GM12878 (cell line): ENCODE results near the gene NOP10. TPM values are rescaled to one million over a fixed set of nuclear protein-coding genes. Genes with fewer than 3 reads are reported as not detected.

ENCODE experiments used
- ATAC-seq: fragments of 200-7000 bp; cut with Tn5 transposase; 3 replicates; pipeline ENCODE4 v1.9.1; 2020; ENCODE audit warnings: mild to moderate bottlenecking, moderate library complexity
- Bru-seq: library from RNA; stranded (reverse); fragments of 400-500 nt; gene quantifications from one replicate; lab custom pipeline; 2021; lab: Mats Ljungman, UMichigan
- BruChase-seq, 2 experiments: library from RNA; stranded (reverse); fragments of 400-500 nt; gene quantifications; one replicate each; lab custom pipeline; 2021; lab: Mats Ljungman, UMichigan
- BruUV-seq: library from RNA; stranded (reverse); fragments of 400-500 nt; replicated peaks from 2 replicates; lab custom pipeline; 2021; lab: Mats Ljungman, UMichigan
- CTCF ChIA-PET: fragments of 300-600 bp; sonication (Branson Sonifier 250); formaldehyde crosslinking; extraction: SDS; loops from one replicate; lab custom pipeline; 2021; ENCODE audit warnings: inconsistent platforms; lab: Yijun Ruan, JAX
- POLR2A ChIA-PET: fragments of 350-600 bp; formaldehyde crosslinking; extraction: SDS; loops from one replicate; lab custom pipeline; 2021; ENCODE audit warnings: inconsistent platforms; lab: Charles Lee
- RAD21 ChIA-PET: fragments of 300-600 bp; sonication (Branson Sonifier 250); formaldehyde crosslinking; loops from one replicate; lab custom pipeline; 2023; ENCODE audit warnings: antibody characterized with exemption; ENCODE audit not compliant: unreplicated experiment; lab: Charles Lee
- SMC1A ChIA-PET: fragments of 300-600 bp; sonication (Branson Sonifier 250); formaldehyde crosslinking; loops from one replicate; lab custom pipeline; 2023; ENCODE audit not compliant: unreplicated experiment, uncharacterized antibody; lab: Charles Lee
- DNase-seq: peaks from one replicate; pipeline ENCODE4 v3.0.0-alpha.2; 2011; ENCODE audit warnings: low read depth, low spot score
- FAIRE-seq: peaks from 3 replicates; lab custom pipeline; 2011; peaks lifted over from hg19 to GRCh38; lab: Jason Lieb, UNC
- H2AFZ ChIP-seq: 2 replicates; pipeline ENCODE4 v1.6.0; 2011; ENCODE audit warnings: low read depth, low read length, control low read depth; ENCODE audit not compliant: control insufficient read depth
- H3K27ac ChIP-seq: 2 replicates; pipeline ENCODE4 v1.5.1; 2011; ENCODE audit warnings: control low read depth; ENCODE audit not compliant: control insufficient read depth, insufficient read depth
- H3K27me3 ChIP-seq, 2 experiments: replicated peaks in 1 of 2; 2 replicates each; pipeline versions ENCODE4 v1.6.0 to v1.6.1; 2011; ENCODE audit warnings: low read length in 1 of 2; ENCODE audit not compliant: control insufficient read depth in 2 of 2, insufficient read depth in 2 of 2
- H3K36me3 ChIP-seq, 2 experiments: 2 replicates each; pipeline ENCODE4 v1.5.1; 2011; ENCODE audit warnings: low read length in 1 of 2; ENCODE audit not compliant: control insufficient read depth in 2 of 2, insufficient read depth in 2 of 2
- H3K4me1 ChIP-seq: 2 replicates; pipeline ENCODE4 v1.6.1; 2011; ENCODE audit warnings: mild to moderate bottlenecking, low read length, moderate library complexity, mixed read lengths; ENCODE audit not compliant: control insufficient read depth, insufficient read depth
- H3K4me2 ChIP-seq: 2 replicates; pipeline ENCODE4 v1.6.0; 2011; ENCODE audit warnings: control low read depth; ENCODE audit not compliant: control insufficient read depth, insufficient read depth
- H3K4me3 ChIP-seq: fragments of 200-600 bp; sonication (generic); 2 replicates; pipeline ENCODE4 v1.5.1; 2016
- H3K79me2 ChIP-seq: 2 replicates; pipeline ENCODE4 v1.6.0; 2011; ENCODE audit warnings: low read length; ENCODE audit not compliant: control insufficient read depth, insufficient read depth
- H3K9ac ChIP-seq: 2 replicates; pipeline ENCODE4 v1.8.0; 2011; ENCODE audit warnings: low read length, control low read depth, mixed read lengths; ENCODE audit not compliant: control insufficient read depth, insufficient read depth
- H3K9me3 ChIP-seq: replicated peaks from 3 replicates; pipeline ENCODE4 v1.5.1; 2011; ENCODE audit warnings: mild to moderate bottlenecking, low read length; ENCODE audit not compliant: control insufficient read depth, insufficient read depth
- H4K20me1 ChIP-seq: 2 replicates; pipeline ENCODE4 v1.6.0; 2011; ENCODE audit not compliant: control insufficient read depth, insufficient read depth
- BCLAF1 ChIP-seq: fragments of 450-650 bp; IDR thresholded peaks from 2 replicates; pipeline ENCODE4 v1.6.1; 2017; ENCODE audit warnings: antibody characterized with exemption, mild to moderate bottlenecking, moderate library complexity
- CHD4 ChIP-seq: fragments of 200-600 bp; sonication (generic); IDR thresholded peaks from 2 replicates; pipeline ENCODE4 v1.6.1; 2016; ENCODE audit warnings: mild to moderate bottlenecking
- IKZF1 ChIP-seq: fragments of 450-650 bp; conservative IDR thresholded peaks from 2 replicates; pipeline ENCODE4 v1.6.1; 2017; ENCODE audit warnings: antibody characterized with exemption, mild to moderate bottlenecking
- MEF2B ChIP-seq: fragments of 450-650 bp; IDR thresholded peaks from 2 replicates; pipeline ENCODE4 v1.6.1; 2018; ENCODE audit warnings: mild to moderate bottlenecking, moderate library complexity; ENCODE audit not compliant: partially characterized antibody, poor library complexity, severe bottlenecking
- RAD21 ChIP-seq: IDR thresholded peaks from 2 replicates; pipeline ENCODE4 v1.6.1; 2011; ENCODE audit warnings: mild to moderate bottlenecking, low read depth, low read length, moderate library complexity; ENCODE audit not compliant: insufficient read depth
- STAT3 ChIP-seq: IDR thresholded peaks from 2 replicates; pipeline ENCODE4 v1.6.1; 2011; ENCODE audit warnings: low read depth, low read length, improper control_type of control experiment
- ZBED1 ChIP-seq: IDR thresholded peaks from 2 replicates; pipeline ENCODE4 v1.6.1; 2016; ENCODE audit warnings: borderline replicate concordance
- ZNF622 ChIP-seq: fragments of 450-650 bp; IDR thresholded peaks from 2 replicates; pipeline ENCODE4 v1.6.1; 2017; ENCODE audit warnings: mild to moderate bottlenecking, inconsistent platforms
- WGBS: methylation state at CpG from one replicate; pipeline ENCODE4 v1.1.6; 2016; ENCODE audit warnings: low lambda C conversion rate; ENCODE audit not compliant: insufficient replicate concordance, insufficient coverage; ENCODE audit errors: missing lambda C conversion rate; 5-methylcytosine and 5-hydroxymethylcytosine counted together
- in situ Hi-C: fragments of 300-500 bp; cut with MboI; formaldehyde crosslinking; loops from 9 replicates; pipeline ENCODE4 v1.14.3; 2018; ENCODE audit warnings: mixed read lengths
- intact Hi-C: fragments of 100-400 bp; cut with micrococcal nuclease; formaldehyde crosslinking; loops from one replicate; pipeline ENCODE4 v1.14.2; 2022; ENCODE audit not compliant: unreplicated experiment
- long read RNA-seq, 2 experiments: library from polyadenylated mRNA; unstranded; transcript quantifications; one replicate each; pipeline ENCODE4 v2.0.0, GENCODE V29; 2019 to 2020
- polyA minus RNA-seq, 3 experiments: library from RNA; depleted of rRNA, polyadenylated mRNA; stranded (reverse); fragments of >200 nt; gene quantifications; 2 replicates each; pipeline ENCODE4 v1.2.3, GENCODE V29; 2011
- polyA plus RNA-seq, 11 experiments: library from polyadenylated mRNA; depleted of rRNA in 4 of 11; unstranded in 6 of 11; stranded (reverse) in 5 of 11; fragments of >200 nt; fragmentation: Nextera tagmentation in 4 of 11; fragmentation: Illumina TruSeq in 1 of 11; extraction: Ambion mirVana in 4 of 11; extraction: Trizol in 1 of 11; gene quantifications; 1 replicate in 1 of 11; 2 replicates in 10 of 11; pipeline versions ENCODE4 v1.2.1 to v1.2.3, GENCODE V29; 2011 to 2016; ENCODE audit warnings: inconsistent platforms in 2 of 11, missing spikeins in 2 of 11, low read depth in 1 of 11
- total RNA-seq, 4 experiments: library from RNA; depleted of rRNA in 3 of 4; stranded (reverse); fragments of >200 nt in 3 of 4; fragmentation: Illumina TruSeq in 1 of 4; extraction: Trizol in 1 of 4; gene quantifications; 2 replicates each; pipeline versions ENCODE4 v1.2.1 to v1.2.3, GENCODE V29; 2013 to 2021
- TF ChIP-seq, protein P1 (sequence below): fragments of 450-650 bp; IDR thresholded peaks from 2 replicates; pipeline ENCODE4 v1.6.1; 2017; ENCODE audit warnings: mild to moderate bottlenecking, moderate library complexity

Gene NOP10
- 13.4 and 18.0 TPM in 2 replicates for total RNA-seq (2013; cell fraction: nucleolus; rRNA removed)
- total RNA-seq (2014; rRNA removed) (428 and 429 TPM in 2 replicates), total RNA-seq (2014; rRNA removed; fragmentation: Illumina TruSeq; extraction: Trizol) (411 and 417 TPM in 2 replicates), total RNA-seq (2021) (225 and 230 TPM in 2 replicates), polyA plus RNA-seq (2011; rRNA removed) (441 and 556 TPM in 2 replicates), polyA plus RNA-seq (2014; fragmentation: Illumina TruSeq; extraction: Trizol) (492 and 609 TPM in 2 replicates), polyA plus RNA-seq (2014; fragmentation: Nextera tagmentation; extraction: Ambion mirVana) (1,000 to 10,000 TPM; 1,758 to 1,778 TPM), polyA plus RNA-seq (2014; rRNA removed) (518 and 534 TPM in 2 replicates), polyA plus RNA-seq (2016; fragmentation: Nextera tagmentation; extraction: Ambion mirVana) (100 to 1,000 TPM; 590 to 634 TPM), polyA minus RNA-seq (2011; rRNA and poly(A)+ RNA removed) (138 and 182 TPM in 2 replicates), Bru-seq, nascent RNA (percentile 93 among the genes with signal in this experiment), BruChase-seq, experiment 1, labeled RNA remaining after a 6-hour chase (percentile 98 among the genes with signal in this experiment), BruChase-seq, experiment 2, labeled RNA remaining after a 2-hour chase (percentile 97 among the genes with signal in this experiment)
- 395 TPM for polyA plus RNA-seq (2011; ENCODE audit: low read depth)
- polyA plus RNA-seq (2011; cell fraction: cytosol; rRNA removed), result 578 and 762 TPM in 2 replicates
- polyA plus RNA-seq (2011; cell fraction: nucleus; rRNA removed), result 180 and 323 TPM in 2 replicates
- polyA plus RNA-seq (2012), result 229 and 266 TPM in 2 replicates
- 52.2 and 56.8 TPM in 2 replicates for polyA minus RNA-seq (2011; cell fraction: cytosol; rRNA and poly(A)+ RNA removed)
- 25.5 and 34.1 TPM in 2 replicates for polyA minus RNA-seq (2011; cell fraction: nucleus; rRNA and poly(A)+ RNA removed)
- long read RNA-seq, experiment 1, transcript NOP10-201 (2 exons, 554 nt), result major isoform, 117 of 118 reads
- long read RNA-seq, experiment 1, partial matches to known transcripts, result 0 of 118 reads
- long read RNA-seq, experiment 1, other reads (novel, unspliced or antisense), result 1 of 118 reads
- long read RNA-seq, experiment 2, transcript NOP10-201 (2 exons, 554 nt), result major isoform, 251 of 253 reads
- long read RNA-seq, experiment 2, partial matches to known transcripts, result 0 of 253 reads
- long read RNA-seq, experiment 2, other reads (novel, unspliced or antisense), result 2 of 253 reads

DNA sequence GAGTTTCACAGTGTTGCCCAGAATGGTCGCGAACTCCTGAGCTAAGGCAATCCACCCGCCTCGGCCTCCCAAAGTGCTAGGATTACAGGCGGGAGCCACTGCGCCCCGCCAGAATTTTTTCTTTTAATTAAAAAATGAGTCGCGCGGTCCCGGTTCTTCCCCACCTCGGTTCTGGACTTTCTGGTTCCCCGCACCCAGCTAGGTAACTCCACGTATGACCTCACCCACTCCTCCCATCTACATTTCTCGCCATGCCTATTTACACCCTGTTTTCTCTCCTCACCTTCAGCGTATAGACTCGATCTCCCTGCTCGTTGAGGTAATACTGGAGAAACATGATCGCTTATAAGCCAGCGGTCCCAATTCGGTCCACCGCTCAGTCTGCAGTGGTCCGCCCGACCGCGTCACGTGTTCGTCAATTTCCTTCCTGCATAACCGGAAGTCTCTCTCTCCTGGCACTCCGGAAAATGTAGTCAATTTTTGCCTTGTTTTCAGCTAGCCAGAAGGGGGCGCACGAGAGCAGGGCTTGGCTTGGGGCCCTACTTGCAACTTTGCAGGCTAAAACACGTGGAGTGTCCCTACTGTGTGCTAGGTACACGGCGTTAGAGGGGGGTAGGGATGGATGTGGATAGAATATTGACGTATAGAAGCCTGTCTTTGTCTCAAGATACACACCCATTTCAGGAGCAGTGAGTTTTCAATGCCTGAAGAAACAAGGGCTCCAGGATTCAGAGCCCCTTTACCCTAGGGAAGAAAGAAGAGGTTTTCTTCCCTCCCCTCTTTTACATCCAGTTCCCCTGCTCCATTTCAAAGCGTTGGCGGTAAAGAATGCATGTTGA lies at the start of gene NOP10, which contains the start of gene NUTM1:
NOP10 (minus strand) TSS at position 400 of the 839 bp plus-strand sequence; CDS start at position 337, 63 bp downstream.
NUTM1 (plus strand) TSS at position 579 of the 839 bp plus-strand sequence. CDS start 382 bp downstream, outside the sequence.
- RAD21 ChIA-PET, result interaction anchor here (0.5 to 2.0 kb wide), 12 partner anchors 9 to 311 kb away, joined by 3 to 37 read pairs (median 4); partner anchors contain the start of gene LPCAT4
- 3% methylated on average over 38 of the region's 38 CpGs for WGBS
- peak within 1 kb of the TSS; percentile 87 for H3K4me2 ChIP-seq
- intact Hi-C loops (loop anchor here (1.0 kb wide), 1 partner anchor 24 kb away; the partner anchor contains the start of gene LPCAT4), in situ Hi-C loops (no loop called here)
- BruUV-seq, result no TSS peak
- no peaks in the 10 kb centered on the region for H3K27me3 ChIP-seq
- H3K36me3 ChIP-seq, result peaks cover 0 to 5% of the 10 kb centered on the region in 2 experiments; a peak in 1 of 4 replicates
- peak within 1 kb of the TSS; percentile 95 for H2AFZ ChIP-seq
- CTCF ChIA-PET, result interaction anchor here (0.6 to 2.4 kb wide), 22 partner anchors 9 to 245 kb away, joined by 3 to 35 read pairs (median 3); partner anchors contain the start of gene LPCAT4
- no peaks in the 10 kb centered on the region for H4K20me1 ChIP-seq
- peak within 1 kb of the TSS; percentile 85 for H3K9ac ChIP-seq
- POLR2A ChIA-PET, result interaction anchor here (0.5 to 2.0 kb wide), 5 partner anchors 14 to 119 kb away, joined by 4 to 12 read pairs (median 4); no protein-coding TSS in a partner anchor
- no peaks in the 10 kb centered on the region for H3K9me3 ChIP-seq
- peaks cover 28% of the 10 kb centered on the region for H3K79me2 ChIP-seq
- H3K4me1 ChIP-seq, result peaks cover 8% of the 10 kb centered on the region; the same call in 1 of the 2 replicates
- FAIRE-seq (peak; percentile 100), DNase-seq (peak; percentile 86), ATAC-seq (peak; percentile 93)
- peak within 1 kb of the TSS; percentile 75 for H3K27ac ChIP-seq
- SMC1A ChIA-PET, result interaction anchor here (0.7 to 3.3 kb wide), 13 partner anchors 10 to 245 kb away, joined by 3 to 22 read pairs (median 4); partner anchors contain the start of gene LPCAT4
- H3K4me3 ChIP-seq, result peak within 1 kb of the TSS; percentile 85
- TF ChIP-seq, protein P1, sequence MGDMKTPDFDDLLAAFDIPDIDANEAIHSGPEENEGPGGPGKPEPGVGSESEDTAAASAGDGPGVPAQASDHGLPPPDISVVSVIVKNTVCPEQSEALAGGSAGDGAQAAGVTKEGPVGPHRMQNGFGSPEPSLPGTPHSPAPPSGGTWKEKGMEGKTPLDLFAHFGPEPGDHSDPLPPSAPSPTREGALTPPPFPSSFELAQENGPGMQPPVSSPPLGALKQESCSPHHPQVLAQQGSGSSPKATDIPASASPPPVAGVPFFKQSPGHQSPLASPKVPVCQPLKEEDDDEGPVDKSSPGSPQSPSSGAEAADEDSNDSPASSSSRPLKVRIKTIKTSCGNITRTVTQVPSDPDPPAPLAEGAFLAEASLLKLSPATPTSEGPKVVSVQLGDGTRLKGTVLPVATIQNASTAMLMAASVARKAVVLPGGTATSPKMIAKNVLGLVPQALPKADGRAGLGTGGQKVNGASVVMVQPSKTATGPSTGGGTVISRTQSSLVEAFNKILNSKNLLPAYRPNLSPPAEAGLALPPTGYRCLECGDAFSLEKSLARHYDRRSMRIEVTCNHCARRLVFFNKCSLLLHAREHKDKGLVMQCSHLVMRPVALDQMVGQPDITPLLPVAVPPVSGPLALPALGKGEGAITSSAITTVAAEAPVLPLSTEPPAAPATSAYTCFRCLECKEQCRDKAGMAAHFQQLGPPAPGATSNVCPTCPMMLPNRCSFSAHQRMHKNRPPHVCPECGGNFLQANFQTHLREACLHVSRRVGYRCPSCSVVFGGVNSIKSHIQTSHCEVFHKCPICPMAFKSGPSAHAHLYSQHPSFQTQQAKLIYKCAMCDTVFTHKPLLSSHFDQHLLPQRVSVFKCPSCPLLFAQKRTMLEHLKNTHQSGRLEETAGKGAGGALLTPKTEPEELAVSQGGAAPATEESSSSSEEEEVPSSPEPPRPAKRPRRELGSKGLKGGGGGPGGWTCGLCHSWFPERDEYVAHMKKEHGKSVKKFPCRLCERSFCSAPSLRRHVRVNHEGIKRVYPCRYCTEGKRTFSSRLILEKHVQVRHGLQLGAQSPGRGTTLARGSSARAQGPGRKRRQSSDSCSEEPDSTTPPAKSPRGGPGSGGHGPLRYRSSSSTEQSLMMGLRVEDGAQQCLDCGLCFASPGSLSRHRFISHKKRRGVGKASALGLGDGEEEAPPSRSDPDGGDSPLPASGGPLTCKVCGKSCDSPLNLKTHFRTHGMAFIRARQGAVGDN, result peak; percentile 76
- TF ChIP-seq BCLAF1, result no peak
- peak; percentile 97 for TF ChIP-seq IKZF1
- TF ChIP-seq RAD21, result peak; percentile 91
- TF ChIP-seq CHD4, result no peak
- no peak for TF ChIP-seq ZNF622
- no peak for TF ChIP-seq STAT3
- TF ChIP-seq ZBED1, result 0 out of 2 replicates have a peak, but pooled peaks have one; percentile 53
- TF ChIP-seq MEF2B, result peak; percentile 54
